EL (cell line): Measurements from ENCODE around the gene IPCEF1.
"Not testable (repeated sequence)": the region's sequence is repeated elsewhere in the genome, so short reads cannot be mapped to it uniquely, and the experiment has no call there.

Experiments used
- DNase-seq: peaks from one replicate; pipeline ENCODE4 v3.0.0-alpha.2; 2016

Gene IPCEF1

DNA sequence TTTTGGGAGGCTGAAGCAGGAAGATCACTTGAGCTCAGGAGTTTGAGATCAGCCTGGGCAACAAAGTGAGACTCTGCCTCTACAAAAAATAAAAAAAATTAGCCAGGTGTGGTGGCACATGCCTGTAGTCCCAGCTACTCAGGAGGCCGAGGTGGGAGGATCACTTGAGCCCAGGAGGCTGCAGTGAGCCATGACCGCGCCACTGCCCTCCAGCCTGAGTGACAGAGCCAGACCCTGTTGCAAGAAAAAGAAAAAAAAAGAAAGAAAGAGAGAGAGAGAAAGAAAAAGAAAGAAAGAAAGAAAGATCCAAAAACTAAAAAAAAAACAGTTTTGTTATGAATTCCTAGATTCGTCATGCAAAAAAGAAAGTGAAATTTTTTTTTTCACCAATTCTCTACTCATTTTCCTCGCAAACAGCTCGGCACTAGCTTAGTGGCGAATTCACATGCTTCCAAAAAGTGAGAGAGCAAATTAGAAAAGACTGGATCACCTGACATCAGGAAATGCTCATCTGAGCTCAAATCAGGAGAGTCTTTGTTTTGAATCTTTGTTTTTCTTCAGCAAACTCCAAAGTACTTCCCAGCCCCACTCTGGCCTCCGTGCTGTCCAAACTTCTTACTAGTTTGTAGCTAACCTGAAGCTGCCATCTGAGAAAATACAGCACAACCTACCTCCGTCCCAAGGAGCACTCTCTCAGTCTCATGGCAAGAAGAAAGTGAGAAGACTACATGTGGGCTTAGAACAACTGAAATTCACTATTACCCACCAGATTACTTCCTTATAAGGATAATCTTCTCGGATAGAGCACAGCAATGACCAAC, 27.0 kb downstream of the IPCEF1 start:
- DNase-seq: no peak

DNA sequence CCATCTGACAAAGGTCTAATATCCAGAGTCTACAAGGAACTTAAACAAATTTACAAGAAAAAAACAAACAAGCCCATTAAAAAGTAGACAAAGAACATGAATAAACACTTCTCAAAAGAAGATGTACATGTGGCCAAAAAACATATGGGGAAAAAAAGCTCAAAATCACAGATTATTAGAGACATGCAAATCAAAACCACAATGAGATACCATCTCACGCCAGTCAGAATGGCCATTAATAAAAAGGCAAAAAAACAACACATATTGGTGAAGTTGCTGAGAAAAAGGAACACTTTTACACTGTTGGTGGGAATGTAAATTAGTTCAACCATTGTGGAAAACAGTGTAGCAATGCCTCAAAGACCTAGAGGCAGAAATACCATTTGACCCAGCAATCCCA, 29.3 kb downstream of the IPCEF1 start:
- not testable (repeated sequence) for DNase-seq

DNA sequence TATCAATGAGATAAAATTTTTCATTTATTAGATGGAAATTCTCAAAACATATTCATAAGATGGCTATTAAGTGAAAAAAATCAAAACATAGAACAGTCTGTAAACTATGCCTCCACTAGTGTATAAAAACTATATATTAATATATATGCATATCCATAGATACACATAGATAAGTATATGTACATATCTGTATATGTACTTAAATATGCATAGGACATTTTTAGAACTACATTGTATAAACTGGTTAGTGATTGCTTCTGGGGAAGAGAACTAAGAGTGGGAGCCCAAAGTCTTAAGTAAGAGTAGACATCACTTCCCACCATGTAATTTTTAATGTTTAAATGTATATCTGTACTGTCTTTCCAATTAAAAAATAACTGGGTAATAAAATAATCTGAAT, 31.5 kb downstream of the IPCEF1 start:
- DNase-seq: no peak

DNA sequence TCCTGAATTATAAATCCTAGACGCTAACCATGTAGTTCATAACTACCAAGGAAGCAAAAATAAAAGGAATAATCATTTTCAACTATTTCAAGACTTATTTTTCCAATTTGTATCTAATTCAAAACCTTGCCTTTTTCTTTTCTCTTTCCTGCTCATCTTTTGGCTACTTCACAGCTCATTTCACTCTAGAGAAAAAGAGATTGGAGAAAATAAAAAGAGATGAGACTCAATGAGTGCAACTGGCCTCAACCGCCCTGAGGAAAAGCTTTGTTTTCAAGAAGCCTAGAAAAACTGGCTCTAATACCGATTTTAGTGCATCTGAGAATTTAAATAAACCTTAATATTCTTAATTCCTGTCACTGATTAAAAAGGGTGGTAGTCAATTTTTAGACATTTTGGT, 36.4 kb downstream of the IPCEF1 start:
- no peak for DNase-seq

DNA sequence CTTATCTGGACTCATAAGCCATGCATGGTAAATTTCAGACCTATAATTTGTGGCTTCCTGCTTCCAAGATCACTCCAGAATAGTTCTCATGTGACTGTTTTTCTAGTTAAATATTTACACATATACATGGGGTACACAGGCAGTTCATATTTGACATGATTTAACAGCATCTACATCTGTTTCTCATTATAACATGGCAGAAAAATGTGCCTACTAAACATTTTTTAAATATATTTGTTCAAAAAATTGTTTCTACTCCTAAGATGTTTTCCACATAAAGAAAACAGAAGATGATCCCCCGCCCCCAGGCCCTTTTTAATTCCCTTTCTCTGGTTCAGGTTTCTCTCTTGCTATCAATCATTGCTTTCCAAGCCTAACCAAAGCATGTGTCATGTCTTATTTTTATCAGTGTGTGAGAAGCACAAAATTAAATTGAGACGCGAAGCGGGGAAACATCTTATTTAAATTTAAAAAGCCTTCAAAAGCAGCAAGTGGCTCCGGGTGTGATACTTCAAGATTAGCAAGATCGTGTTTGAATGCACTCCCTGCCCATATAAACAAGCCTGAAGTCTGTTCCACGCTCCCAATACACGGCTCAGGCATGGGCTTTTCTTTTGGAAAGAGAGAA, 37.3 kb downstream of the IPCEF1 start:
- peak; percentile 84 for DNase-seq

DNA sequence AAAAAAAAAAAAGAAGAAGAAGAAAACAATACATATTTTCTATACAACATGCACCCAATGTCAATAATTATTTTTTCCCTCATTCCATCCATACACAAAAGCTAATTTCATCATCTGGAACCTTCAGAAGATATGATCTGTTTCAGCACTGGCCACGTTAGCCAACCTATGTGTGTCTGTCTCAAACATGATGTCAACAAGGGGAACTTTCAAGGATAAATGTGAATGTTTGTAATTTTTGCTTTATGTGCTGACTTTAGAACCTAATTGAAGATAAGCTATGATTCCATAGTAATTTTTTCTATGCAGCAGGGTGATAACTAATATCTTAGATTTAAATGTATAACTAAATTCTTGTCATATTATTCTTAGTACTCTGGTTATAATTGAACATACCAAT, 37.9 kb downstream of the IPCEF1 start:
- peak; percentile 20 for DNase-seq

DNA sequence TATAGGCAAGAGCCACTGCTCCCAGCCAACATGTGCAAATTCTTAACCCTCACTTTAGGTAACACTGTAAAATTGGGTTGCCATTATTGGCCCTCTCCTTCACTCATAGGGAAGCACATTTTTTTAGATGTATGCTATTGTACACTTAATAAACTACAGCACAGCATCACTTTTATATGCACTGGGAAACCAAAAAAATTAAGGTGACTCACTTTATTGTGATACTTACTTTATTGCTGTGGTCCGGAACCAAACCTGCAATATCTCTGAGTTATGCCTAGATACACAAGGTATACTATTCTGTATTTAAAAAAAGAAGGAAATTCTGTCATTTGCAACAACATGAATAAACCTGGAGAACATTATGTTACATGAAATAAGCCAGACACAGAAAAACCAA, 40.5 kb downstream of the IPCEF1 start:
- no peak for DNase-seq

DNA sequence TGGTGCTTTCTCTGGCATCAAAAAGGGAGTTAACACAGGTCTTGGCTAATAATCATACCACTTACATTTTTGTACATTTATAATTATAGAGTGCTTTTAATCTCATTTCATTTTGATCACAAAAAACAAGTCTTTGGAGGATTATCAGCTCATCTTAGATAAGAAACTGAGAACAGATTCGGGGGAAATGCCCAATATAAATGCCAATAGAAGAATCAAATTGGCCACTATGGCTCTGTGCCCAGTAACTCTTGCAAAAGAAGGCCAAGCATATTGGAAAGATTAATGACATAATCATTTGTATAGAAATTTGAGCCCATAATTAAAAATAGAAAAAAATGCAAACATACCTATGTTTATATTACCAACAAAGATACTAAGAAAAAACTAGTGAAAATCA, 42.5 kb downstream of the IPCEF1 start:
- no peak for DNase-seq

DNA sequence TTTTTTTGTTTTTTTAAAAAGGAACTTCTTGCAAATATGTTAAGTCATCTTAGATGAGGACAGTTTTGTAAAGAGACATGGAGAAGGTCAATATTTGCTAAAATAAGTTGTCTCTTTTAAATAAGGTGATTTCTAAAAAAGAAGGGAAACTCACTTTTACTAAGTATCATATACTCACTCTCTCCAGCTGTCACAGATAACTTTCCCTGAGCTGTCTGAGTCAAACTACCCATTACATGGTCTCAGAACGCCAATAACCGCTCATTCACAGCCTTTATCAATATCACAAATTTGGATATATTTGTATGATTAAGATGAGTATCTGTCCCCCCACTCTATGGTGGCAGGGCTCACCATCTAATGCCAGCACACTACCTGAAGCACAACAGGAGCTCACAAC, 47.6 kb downstream of the IPCEF1 start:
- DNase-seq: no peak

DNA sequence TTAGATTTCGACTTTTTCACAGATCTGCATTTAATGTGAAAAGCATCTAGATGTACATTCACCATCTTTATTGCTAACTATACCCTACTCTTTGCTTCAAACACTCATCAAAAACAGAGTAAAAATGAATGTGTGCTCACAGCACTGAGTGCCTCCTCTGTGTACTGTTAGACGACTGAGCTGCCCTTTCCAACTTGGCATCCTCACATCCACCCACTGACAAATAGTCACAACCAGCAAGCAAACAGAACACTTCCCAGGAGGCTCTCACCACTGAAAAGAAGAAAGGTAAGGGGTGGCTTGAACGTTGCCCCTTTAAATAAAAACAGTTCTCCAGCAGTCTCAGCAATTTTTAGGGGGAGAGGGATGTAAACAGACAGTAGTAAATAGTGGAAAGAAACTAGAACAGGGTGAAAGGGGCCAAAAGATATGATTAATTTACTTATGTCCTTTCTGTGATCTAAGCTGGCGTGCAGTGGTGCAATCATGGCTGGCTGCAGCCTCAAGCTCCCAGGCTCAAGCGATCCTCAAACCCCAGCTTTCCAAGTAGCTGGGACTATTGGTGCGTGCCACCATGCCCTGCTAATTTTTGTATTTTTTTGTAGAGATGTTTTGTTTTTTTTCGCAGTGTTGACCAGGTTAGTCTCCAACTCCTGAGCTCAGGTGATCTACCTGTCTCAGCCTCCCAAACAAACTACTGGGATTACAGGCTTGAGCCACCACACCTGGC, 48.7 kb downstream of the IPCEF1 start:
- no peak for DNase-seq

DNA sequence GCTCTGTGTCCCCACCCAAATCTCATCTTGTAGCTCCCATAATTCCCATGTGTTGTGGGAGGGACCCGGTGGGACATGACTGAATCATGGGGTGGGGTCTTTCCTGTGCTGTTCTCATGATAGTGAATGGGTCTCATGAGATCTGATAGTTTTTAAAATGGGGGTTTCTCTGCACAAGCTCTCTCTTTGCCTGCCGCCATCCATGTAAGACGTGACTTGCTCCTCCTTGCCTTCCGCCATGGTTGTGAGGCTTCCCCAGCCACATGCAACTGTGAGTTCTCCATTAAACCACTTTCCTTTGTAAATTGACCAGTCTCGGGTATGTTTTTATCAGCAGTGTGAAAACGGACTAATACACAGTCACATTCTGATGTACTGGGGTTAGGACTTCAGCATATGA, 49.5 kb downstream of the IPCEF1 start:
- not testable (repeated sequence) for DNase-seq

DNA sequence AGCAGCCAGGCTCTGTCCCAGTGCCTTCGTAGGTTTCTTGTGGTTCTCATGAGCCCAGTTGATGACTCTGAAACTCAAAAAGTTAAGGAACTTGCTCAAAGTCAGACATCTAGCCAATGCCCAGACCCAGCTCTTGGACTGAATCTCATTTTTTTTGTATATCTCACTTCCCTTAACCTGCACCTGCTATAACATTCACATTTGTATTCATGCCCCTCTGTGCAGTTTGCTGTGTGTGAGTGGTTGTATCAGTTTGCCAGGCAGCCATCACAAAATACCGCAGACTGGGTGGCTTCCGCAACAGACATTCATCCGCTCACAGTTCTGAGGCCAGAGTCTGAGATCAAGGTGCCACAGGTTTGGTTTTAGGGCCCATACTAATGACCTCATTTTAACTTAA, 49.9 kb downstream of the IPCEF1 start:
- DNase-seq: no peak

DNA sequence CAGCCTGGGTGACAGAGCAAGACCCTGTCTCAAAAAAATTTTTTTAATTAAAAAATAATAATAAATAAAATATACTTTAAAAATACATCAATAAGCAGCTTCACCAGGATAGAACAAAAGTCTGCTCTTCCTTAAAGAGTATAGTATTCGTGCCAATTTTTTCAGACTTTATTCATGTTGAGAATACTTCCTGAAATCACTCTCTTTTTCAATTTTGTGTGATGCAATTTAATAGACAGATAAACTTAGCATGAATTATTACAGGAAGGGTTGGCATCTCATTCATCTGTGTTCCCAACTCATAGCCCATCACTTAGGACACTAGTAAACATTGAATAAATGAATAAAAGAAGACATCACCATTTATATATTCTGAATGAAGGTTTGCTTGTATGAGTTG, 52.4 kb downstream of the IPCEF1 start:
- no peak for DNase-seq

DNA sequence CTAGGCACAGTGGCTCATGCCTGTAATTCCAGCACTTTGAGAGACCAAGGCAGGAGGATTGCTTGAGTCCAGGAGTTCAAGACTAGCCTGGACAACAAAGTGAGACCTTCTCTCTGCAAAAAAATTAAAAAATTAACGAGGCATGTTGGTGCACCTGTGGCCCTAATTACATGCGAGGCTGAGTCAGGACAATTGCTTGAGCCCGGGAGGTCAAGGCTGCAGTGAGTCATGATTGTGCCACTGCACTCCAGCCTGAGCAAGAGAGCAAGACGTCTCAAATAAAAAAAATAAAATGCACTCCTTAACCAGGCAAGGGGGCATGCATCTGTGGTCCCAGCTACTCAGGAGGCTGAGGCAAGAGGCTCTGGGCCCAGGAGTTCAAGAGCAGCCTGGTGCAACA, 53.0 kb downstream of the IPCEF1 start:
- peak; percentile 67 for DNase-seq

DNA sequence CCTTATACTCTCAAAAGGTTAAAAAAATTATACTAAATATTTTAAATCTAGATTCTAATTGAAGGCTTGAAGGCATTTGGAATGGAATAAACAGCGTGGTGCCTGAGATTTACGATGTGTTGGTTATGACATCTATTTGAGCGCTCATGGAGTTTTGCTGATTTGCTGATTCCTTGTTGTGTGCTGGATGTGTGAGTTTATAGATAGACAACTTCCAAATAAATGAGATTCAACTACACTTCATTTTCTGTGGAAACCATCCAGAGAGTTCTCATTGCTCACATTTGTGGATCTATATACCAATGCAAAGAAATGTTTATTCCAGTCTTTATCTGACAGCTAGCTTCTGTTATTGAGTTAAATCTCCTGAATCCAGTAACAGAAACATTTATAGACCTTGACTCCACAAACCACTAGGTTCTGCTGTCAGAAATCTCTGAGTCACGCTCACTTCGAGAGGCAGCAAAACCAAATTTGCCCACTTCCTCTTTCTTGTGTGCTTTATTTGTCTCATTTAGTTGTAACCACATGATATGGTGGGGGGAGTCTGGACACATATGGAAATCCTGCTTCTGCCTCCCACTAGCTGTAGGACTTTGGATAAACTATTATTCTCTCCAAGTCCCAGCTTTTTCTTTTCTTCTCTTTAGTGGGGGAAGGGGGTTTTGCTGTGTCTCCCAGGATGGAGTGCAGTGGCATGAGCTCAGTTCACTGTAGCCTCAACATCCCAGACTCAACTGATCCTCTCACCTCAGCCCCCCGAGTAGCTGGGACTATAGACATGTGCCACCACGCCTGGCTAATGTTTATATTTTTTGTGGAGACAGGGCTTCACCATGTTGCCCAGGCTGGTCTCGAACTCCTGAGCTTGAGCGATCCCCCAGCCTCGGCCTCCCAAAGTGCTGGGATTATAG, 54.5 kb downstream of the IPCEF1 start:
- DNase-seq: peak; percentile 84

DNA sequence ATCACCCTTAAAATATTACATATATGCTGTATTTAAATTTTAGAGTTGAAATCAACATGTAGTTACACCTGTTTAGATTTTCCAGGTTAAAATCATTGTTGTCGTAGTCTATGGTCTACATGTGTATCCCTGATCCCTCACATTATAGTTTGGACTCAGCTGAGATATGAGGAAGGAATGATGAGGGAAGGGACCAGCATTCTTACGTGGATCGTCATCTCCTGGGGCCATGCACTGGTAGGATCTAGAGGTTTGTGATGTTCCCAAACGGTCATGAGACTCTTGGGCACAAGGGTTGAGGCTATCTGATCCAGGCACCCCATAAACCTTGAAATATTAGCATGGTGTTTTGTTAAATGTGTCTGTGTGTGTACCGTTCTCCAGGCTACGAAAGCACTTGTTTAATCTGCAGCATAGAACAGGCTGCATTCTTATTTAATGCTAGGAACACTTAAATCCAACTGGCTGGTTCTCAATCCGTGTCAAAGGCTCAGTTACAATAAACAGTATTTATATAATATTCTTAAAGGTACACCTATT, 55.4 kb downstream of the IPCEF1 start:
- peak; percentile 67 for DNase-seq

DNA sequence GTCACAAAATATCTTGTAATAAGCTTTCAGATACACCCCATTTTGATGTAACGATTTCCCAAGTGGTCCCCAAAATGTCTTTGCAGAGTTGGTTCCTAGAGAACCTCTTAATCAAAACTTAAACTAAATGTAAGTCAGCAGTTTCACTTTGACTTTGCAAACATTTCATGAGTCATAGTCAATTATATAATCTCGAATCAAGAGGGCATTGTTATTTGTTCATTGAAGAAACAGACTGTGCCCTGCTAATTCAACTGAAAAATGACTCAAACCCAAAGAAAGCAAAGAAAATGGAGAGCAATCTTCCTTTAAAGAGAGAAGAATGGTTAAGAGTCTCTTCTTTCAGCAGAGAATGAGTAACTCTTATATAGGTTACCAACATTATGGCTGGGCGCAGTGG, 58.3 kb downstream of the IPCEF1 start:
- no peak for DNase-seq

DNA sequence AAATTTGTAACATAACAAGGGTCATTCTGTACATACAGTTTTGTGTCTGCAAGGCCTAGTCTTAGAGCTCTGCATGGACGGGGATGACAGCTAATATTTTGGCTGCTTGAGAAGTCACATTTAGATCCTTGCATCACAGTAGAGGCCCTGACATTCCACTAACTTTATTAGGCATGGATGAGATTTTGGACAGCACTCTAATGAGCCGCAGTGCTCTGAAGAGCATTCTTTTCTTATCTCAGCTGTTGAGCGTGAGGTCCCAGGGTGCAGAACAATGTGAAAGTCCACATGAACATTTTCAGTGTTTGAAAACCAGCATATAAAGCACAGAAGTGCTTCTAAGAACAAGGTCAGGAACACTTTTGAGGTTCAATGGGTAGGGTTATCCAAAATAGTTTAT, 58.9 kb downstream of the IPCEF1 start:
- DNase-seq: no peak

DNA sequence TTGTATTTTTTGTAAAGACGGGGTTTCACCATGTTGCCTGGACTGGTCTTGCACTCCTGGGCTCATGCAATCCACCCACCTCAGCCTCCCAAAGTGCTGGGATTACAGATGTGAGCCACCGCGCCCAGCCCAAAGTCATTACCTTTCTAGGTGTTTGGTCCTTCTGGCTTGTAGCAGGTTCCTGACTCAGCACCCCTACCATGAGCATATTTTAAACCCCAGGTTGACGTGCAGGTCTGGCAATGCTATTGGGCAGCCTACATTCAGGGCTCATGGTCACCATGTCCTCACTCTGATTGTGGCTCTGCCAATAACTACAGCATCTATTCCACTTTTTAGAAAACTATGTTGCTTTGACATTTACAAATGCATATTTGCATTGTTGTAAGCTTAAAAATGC, 59.4 kb downstream of the IPCEF1 start:
- no peak for DNase-seq

DNA sequence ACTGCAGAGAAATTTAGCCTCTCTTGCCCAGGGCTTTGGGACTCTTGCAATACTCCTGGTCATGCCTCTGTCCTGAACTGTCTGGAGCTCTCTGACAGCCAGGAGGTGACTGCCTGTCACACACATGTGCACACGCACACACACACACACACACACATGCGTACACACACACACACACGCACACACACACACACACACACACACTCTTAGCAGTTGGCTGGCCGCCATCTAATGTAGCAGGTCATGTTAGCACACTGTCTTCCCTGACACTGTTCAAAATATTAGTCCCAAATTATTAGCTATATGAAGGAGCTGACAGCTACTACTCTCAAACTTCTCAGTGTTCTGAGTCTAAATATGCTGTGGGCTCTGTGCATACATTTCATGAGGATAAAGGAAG, 60.9 kb downstream of the IPCEF1 start:
- DNase-seq: no peak

DNA sequence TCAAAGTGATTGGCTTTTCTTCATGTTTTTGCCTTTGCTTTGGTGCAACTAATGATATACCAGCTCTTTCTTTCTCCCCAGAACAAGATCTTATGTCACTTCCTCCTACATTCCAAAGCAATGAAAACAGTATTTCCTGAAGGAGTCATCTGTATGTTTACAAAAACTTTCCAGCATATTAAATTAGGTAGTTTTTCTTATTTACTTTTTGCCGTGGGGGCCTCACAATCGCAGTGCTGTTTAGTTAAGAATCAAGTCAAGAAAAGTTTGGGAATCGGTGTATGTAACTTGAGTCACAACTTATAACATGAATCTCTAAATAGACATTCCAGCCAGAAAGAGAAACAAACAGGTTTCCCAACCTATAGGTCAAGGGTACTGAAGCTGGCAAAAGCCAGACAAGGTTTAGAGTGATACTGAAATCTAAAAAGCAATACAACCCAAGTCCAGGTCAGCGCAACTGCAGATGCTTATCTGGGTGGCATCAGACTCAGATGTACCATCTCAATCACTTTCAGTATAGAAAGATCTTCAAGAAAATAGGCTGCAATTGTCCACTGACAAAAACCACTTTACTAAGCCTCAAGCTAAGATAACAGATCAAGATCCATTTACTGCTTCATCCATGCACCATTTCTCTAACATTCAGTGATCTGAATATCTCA, 63.6 kb downstream of the IPCEF1 start:
- DNase-seq: peak; percentile 74

DNA sequence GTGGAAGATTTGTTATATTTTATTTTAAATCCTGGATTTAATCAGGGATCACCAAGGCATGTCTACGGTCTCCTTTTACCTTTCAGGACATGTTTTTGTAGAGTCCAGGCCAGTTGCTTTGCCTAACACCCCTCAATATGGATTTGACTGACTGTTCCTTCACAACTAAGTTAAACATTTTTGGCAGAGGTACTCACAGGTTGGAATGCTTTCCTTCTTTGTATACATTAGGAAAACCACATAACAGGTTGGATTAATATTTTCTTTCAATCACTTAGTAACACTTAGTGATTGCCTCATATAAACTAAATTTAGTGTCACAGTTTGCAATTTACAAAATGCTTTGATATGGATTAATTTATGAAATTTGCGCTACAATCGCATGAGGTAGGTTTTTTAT, 64.5 kb downstream of the IPCEF1 start:
- no peak for DNase-seq
